H1 (cell line): ENCODE data around the gene ADPRHL1. TPM values are rescaled to one million over a fixed set of nuclear protein-coding genes. Genes with fewer than 3 reads are reported as not detected.

ENCODE experiments used
- CTCF ChIA-PET: fragments of 300-600 bp; sonication (Branson Sonifier 250); formaldehyde crosslinking; loops from one replicate; lab custom pipeline; 2021; ENCODE audit not compliant: partially characterized antibody; lab: Charles Lee
- POLR2A ChIA-PET: fragments of 300-600 bp; sonication (Branson Sonifier 250); formaldehyde crosslinking; loops from one replicate; lab custom pipeline; 2021; ENCODE audit warnings: inconsistent platforms; ENCODE audit not compliant: partially characterized antibody; lab: Charles Lee
- DNase-seq, 2 experiments: peaks; one replicate each; pipeline versions ENCODE4 v3.0.0 to v3.0.0-alpha.2; 2010 to 2022; ENCODE audit warnings: low spot score in 2 of 2, low read depth in 1 of 2, mixed read lengths in 1 of 2
- FAIRE-seq: peaks from 2 replicates; lab custom pipeline; 2011; peaks lifted over from hg19 to GRCh38; lab: Jason Lieb, UNC
- H2AFZ ChIP-seq: 2 replicates; pipeline ENCODE4 v1.8.1; 2012; ENCODE audit warnings: low read length, inconsistent platforms
- H2AK5ac ChIP-seq: 2 replicates; pipeline ENCODE4 v1.6.1; 2013; ENCODE audit warnings: low read depth, low read length
- H2BK120ac ChIP-seq: replicated peaks from 2 replicates; pipeline ENCODE3; 2013; ENCODE audit warnings: low read depth, low read length, inconsistent platforms
- H2BK12ac ChIP-seq: 2 replicates; pipeline ENCODE4 v1.6.1; 2013; ENCODE audit warnings: low read depth, low read length
- H2BK15ac ChIP-seq: 2 replicates; pipeline ENCODE4 v1.6.1; 2013; ENCODE audit warnings: low read length
- H2BK20ac ChIP-seq: 2 replicates; pipeline ENCODE4 v1.6.1; 2013; ENCODE audit warnings: low read length
- H2BK5ac ChIP-seq: 2 replicates; pipeline ENCODE4 v1.6.1; 2013; ENCODE audit warnings: low read depth, low read length
- H3K14ac ChIP-seq: 2 replicates; pipeline ENCODE4 v1.6.1; 2013; ENCODE audit warnings: inconsistent platforms; ENCODE audit not compliant: insufficient read length
- H3K18ac ChIP-seq: 2 replicates; pipeline ENCODE4 v1.6.1; 2013; ENCODE audit warnings: low read length; ENCODE audit errors: extremely low read depth
- H3K23ac ChIP-seq: 2 replicates; pipeline ENCODE4 v1.6.1; 2013; ENCODE audit warnings: inconsistent platforms; ENCODE audit not compliant: insufficient read length
- H3K23me2 ChIP-seq: 2 replicates; pipeline ENCODE4 v1.6.1; 2013; ENCODE audit warnings: low read depth, low read length
- H3K27ac ChIP-seq: 2 replicates; pipeline ENCODE4 v1.6.1; 2011; ENCODE audit warnings: low read depth, low read length, inconsistent platforms
- H3K27me3 ChIP-seq, 4 experiments: replicated peaks in 1 of 4; 1 replicate in 1 of 4; 2 replicates in 3 of 4; pipeline versions ENCODE4 v1.6.1 to v1.8.1; 2011 to 2013; ENCODE audit warnings: low read length in 3 of 4, mild to moderate bottlenecking in 3 of 4, inconsistent platforms in 2 of 4, mixed read lengths in 2 of 4, moderate library complexity in 1 of 4; ENCODE audit not compliant: control insufficient read depth in 3 of 4, insufficient read depth in 3 of 4; ENCODE audit errors: extremely low read depth in 1 of 4
- H3K36me3 ChIP-seq, 4 experiments: 2 replicates each; pipeline versions ENCODE4 v1.6.1 to v1.8.1; 2011 to 2013; ENCODE audit warnings: mild to moderate bottlenecking in 4 of 4, low read length in 3 of 4, moderate library complexity in 2 of 4, control low read depth in 1 of 4, inconsistent platforms in 1 of 4; ENCODE audit not compliant: insufficient read depth in 4 of 4, control insufficient read depth in 2 of 4
- H3K4ac ChIP-seq: replicated peaks from 2 replicates; pipeline ENCODE3; 2013; ENCODE audit warnings: low read length, low read depth, mixed read lengths, inconsistent platforms; ENCODE audit not compliant: insufficient read length
- H3K4me1 ChIP-seq, 4 experiments: replicated peaks in 1 of 4; 1 replicate in 1 of 4; 2 replicates in 3 of 4; pipeline versions ENCODE4 v1.6.1 to v1.8.1; 2011 to 2013; ENCODE audit warnings: low read length in 3 of 4, inconsistent platforms in 2 of 4, mixed read lengths in 1 of 4; ENCODE audit not compliant: insufficient read depth in 4 of 4, control insufficient read depth in 3 of 4
- H3K4me2 ChIP-seq, 2 experiments: 2 replicates each; pipeline versions ENCODE4 v1.6.1 to v1.8.1; 2011 to 2013; ENCODE audit warnings: low read depth in 2 of 2, low read length in 2 of 2, control low read depth in 1 of 2, inconsistent platforms in 1 of 2, mild to moderate bottlenecking in 1 of 2; ENCODE audit not compliant: insufficient read depth in 1 of 2
- H3K4me3 ChIP-seq, 4 experiments: fragments of 200-600, 300-600 bp in 1 of 4; sonication (generic), shearing (Covaris generic), sonication (Bioruptor Twin) in 1 of 4; 2 replicates each; pipeline versions ENCODE4 v1.5.1 to v1.8.1; 2011 to 2016; ENCODE audit warnings: low read length in 4 of 4, low read depth in 3 of 4, control low read depth in 2 of 4, inconsistent platforms in 2 of 4, mild to moderate bottlenecking in 2 of 4, mixed read lengths in 1 of 4, moderate library complexity in 1 of 4; ENCODE audit not compliant: insufficient read depth in 2 of 4; ENCODE audit errors: extremely low read depth in 1 of 4
- H3K56ac ChIP-seq: replicated peaks from 2 replicates; pipeline ENCODE3; 2013; ENCODE audit warnings: low read depth, mild to moderate bottlenecking, mixed read lengths, low read length, inconsistent platforms; ENCODE audit not compliant: insufficient read length
- H3K79me1 ChIP-seq: 2 replicates; pipeline ENCODE4 v1.6.1; 2013; ENCODE audit warnings: low read depth, low read length, control low read depth
- H3K79me2 ChIP-seq, 2 experiments: 2 replicates each; pipeline versions ENCODE4 v1.6.1 to v1.8.1; 2012 to 2013; ENCODE audit warnings: low read length in 2 of 2, mild to moderate bottlenecking in 2 of 2, inconsistent platforms in 1 of 2; ENCODE audit not compliant: insufficient read depth in 2 of 2, control insufficient read depth in 1 of 2
- H3K9ac ChIP-seq, 4 experiments: replicated peaks in 1 of 4; 1 replicate in 1 of 4; 2 replicates in 3 of 4; pipeline versions ENCODE4 v1.6.1 to v1.8.1; 2011 to 2013; ENCODE audit warnings: low read depth in 3 of 4, low read length in 3 of 4, control low read depth in 2 of 4, mild to moderate bottlenecking in 2 of 4, moderate library complexity in 2 of 4, inconsistent platforms in 1 of 4; ENCODE audit errors: extremely low read depth in 1 of 4
- H3K9me3 ChIP-seq, 2 experiments: 2 replicates each; pipeline versions ENCODE4 v1.6.1 to v1.8.1; 2012 to 2013; ENCODE audit warnings: mild to moderate bottlenecking in 2 of 2, moderate library complexity in 2 of 2, control low read depth in 1 of 2, inconsistent platforms in 1 of 2, low read depth in 1 of 2, low read length in 1 of 2, mixed read lengths in 1 of 2; ENCODE audit not compliant: insufficient read depth in 2 of 2
- H4K20me1 ChIP-seq, 2 experiments: replicated peaks in 1 of 2; 2 replicates each; pipeline versions ENCODE3 to v1.8.1; 2011 to 2013; ENCODE audit warnings: inconsistent platforms in 2 of 2, low read length in 2 of 2, mild to moderate bottlenecking in 1 of 2; ENCODE audit not compliant: insufficient read depth in 2 of 2, control insufficient read depth in 1 of 2
- H4K5ac ChIP-seq: 2 replicates; pipeline ENCODE4 v1.6.1; 2013; ENCODE audit warnings: low read length, low read depth, mixed read lengths, inconsistent platforms; ENCODE audit not compliant: insufficient read length
- H4K8ac ChIP-seq: 2 replicates; pipeline ENCODE4 v1.8.0; 2013; ENCODE audit warnings: mild to moderate bottlenecking, moderate library complexity, low read length, inconsistent platforms; ENCODE audit not compliant: insufficient read depth; ENCODE audit errors: extremely low read depth
- H4K91ac ChIP-seq: replicated peaks from 2 replicates; pipeline ENCODE3; 2013; ENCODE audit warnings: low read length, mixed read lengths, inconsistent platforms; ENCODE audit not compliant: insufficient read length
- RBBP5 ChIP-seq: IDR thresholded peaks from 2 replicates; pipeline ENCODE4 v1.7.1; 2012; ENCODE audit warnings: low read depth, mild to moderate bottlenecking, inconsistent platforms, low read length, moderate library complexity, borderline replicate concordance
- USF2 ChIP-seq: IDR thresholded peaks from 2 replicates; pipeline ENCODE4 v1.6.1; 2011; ENCODE audit warnings: low read length, improper control_type of control experiment
- WGBS, 2 experiments: shearing (Covaris generic) in 1 of 2; methylation state at CpG; one replicate each; pipeline versions ENCODE4 v1.1.6 to v1.1.7; 2013 to 2015; ENCODE audit warnings: low lambda C conversion rate in 2 of 2, mixed read lengths in 2 of 2, inconsistent platforms in 1 of 2, low coverage in 1 of 2, missing lambda C conversion rate in 1 of 2; ENCODE audit not compliant: insufficient replicate concordance in 2 of 2, insufficient coverage in 1 of 2, insufficient read length in 1 of 2; ENCODE audit errors: extremely low coverage in 1 of 2, missing lambda C conversion rate in 1 of 2; 5-methylcytosine and 5-hydroxymethylcytosine counted together
- polyA plus RNA-seq, 7 experiments: library from polyadenylated mRNA; depleted of rRNA in 3 of 7; stranded (reverse) in 5 of 7; unstranded in 2 of 7; fragments of >200 nt in 5 of 7; fragments of 200-250 nt in 2 of 7; gene quantifications; 1 replicate in 5 of 7; 2 replicates in 1 of 7; 4 replicates in 1 of 7; pipeline versions ENCODE4 v1.2.1 to v1.2.3, GENCODE V29; 2011 to 2013; ENCODE audit warnings: missing spikeins in 2 of 7, mixed read lengths in 2 of 7
- total RNA-seq: library from RNA; stranded (reverse); fragmentation: NEBNext Ultra II Directional; extraction: Animal tissue kit (Norgen Biotek cat#: 25700); gene quantifications from 2 replicates; pipeline ENCODE4 v1.2.1, GENCODE V29; 2021

ADPRHL1 gene
- total and polyA plus RNA-seq, 2 of the 8 experiments (the other 6 are each of a cell fraction or from before 2014, with no cell fraction given), result 0.74 to 1.7 TPM

GRCh38 chr13:113410472-113411201 lies 42.7 kb downstream of the ADPRHL1 start:
- no peak overlapping the region for H3K9ac ChIP-seq

More at GRCh38 chr13:113410472-113411201, 42.7 kb downstream of the ADPRHL1 start:
- WGBS, 2 experiments, result 94% methylated on average over 29 of the region's 34 CpGs; no CpG with 5 or more reads in 1 of the 2 experiments
- Histone ChIP-seq H3K4ac (no peak overlapping the region), H3K27me3 (no peaks in the 10 kb centered on the region), H3K14ac (no peak overlapping the region), H4K8ac (no peak overlapping the region), H3K23ac (no peak overlapping the region), H2BK20ac (no peak overlapping the region), H3K79me2 (no peaks in the 10 kb centered on the region), H3K9me3 (no peaks in the 10 kb centered on the region; a peak in 1 of 4 replicates), H2BK120ac (no peak overlapping the region), H3K18ac (no peak overlapping the region), H3K79me1 (no peaks in the 10 kb centered on the region), H3K4me1 (peaks cover 0 to 7% (median 0%) of the 10 kb centered on the region in 4 experiments; a peak in 2 of 7 replicates), H4K91ac (no peak overlapping the region), H3K56ac (no peak overlapping the region), H4K20me1 (no peaks in the 10 kb centered on the region)
- ChIA-PET POLR2A (interaction anchor here (1.1 to 1.6 kb wide), 3 partner anchors 9 to 86 kb away, joined by 3 to 6 read pairs (median 4); no protein-coding TSS in a partner anchor), CTCF (interaction anchor here (0.9 to 2.6 kb wide), 4 partner anchors 8 to 93 kb away, joined by 3 to 12 read pairs (median 6); no protein-coding TSS in a partner anchor)
- no peak for FAIRE-seq
- no peak for TF ChIP-seq RBBP5
- no peak for TF ChIP-seq USF2
- TF ChIP-seq, all 59 proteins: peak for 0
- Histone ChIP-seq H4K5ac (no peak overlapping the region), H3K27ac (no peak overlapping the region), H3K4me2 (no peak overlapping the region), H3K36me3 (no peaks in the 10 kb centered on the region), H2AFZ (no peak overlapping the region), H2BK15ac (no peak overlapping the region), H2AK5ac (no peak overlapping the region), H2BK12ac (no peak overlapping the region), H3K23me2 (no peaks in the 10 kb centered on the region), H2BK5ac (no peak overlapping the region), H3K4me3 (no peak overlapping the region)
- DNase-seq, result no peak
